ENCODE results near the gene SFXN3. TPM values are rescaled to one million over a fixed set of nuclear protein-coding genes. Genes with fewer than 3 reads are reported as not detected.

The SFXN3 gene
- total and polyA plus RNA-seq, 2 of the 13 experiments (the other 11 are each of a cell fraction or from before 2014, with no cell fraction given), result 16.8 to 71.5 TPM

DNA sequence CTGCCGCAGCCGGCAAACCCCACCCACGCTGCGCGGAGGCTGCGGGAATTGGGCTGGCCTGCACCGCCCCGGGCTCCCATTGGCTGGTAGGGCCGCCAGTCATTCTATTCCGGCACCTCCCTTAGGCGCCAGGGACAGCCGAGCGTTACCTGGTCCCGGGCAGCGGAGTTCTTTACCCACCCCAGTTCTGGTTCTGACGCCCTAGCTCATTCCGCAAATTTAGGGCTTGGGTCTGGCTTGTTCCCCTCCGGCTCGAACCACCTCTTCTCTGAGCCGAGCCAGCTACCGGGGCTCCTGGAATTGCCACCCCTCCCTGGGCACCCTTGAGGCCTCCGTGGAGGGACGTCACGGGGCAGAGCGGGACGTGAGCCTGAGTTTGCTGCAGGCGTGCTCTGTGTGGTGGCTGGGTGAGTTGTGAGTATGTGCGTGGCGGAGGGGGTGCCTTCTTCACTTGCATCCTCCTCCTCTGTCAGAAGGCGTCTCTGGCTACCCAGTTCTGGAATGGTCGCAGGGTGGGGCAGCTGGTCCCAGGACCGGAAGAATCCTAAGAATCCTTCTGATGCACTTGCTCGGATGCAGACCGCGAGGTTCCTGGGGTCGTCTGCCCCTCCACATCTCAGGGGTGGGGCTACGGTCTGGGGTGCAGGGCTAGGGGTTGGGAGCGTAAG lies at the start of gene SFXN3, which contains the start of gene PDZD7 (continued):
- TF ChIP-seq, protein P1, sequence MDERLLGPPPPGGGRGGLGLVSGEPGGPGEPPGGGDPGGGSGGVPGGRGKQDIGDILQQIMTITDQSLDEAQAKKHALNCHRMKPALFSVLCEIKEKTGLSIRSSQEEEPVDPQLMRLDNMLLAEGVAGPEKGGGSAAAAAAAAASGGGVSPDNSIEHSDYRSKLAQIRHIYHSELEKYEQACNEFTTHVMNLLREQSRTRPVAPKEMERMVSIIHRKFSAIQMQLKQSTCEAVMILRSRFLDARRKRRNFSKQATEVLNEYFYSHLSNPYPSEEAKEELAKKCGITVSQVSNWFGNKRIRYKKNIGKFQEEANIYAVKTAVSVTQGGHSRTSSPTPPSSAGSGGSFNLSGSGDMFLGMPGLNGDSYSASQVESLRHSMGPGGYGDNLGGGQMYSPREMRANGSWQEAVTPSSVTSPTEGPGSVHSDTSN (CRISPR knock-in tag; IDR thresholded peaks at IDR 0.05), result peak; percentile 97
- TF ChIP-seq ZNF550 (CRISPR knock-in tag; IDR thresholded peaks at IDR 0.05; ENCODE audit: borderline replicate concordance) (no peak), POLR2A (IDR thresholded peaks at IDR 0.05; ENCODE audit: insufficient read depth in 1 of 2, low read depth in 2 of 2, low read length in 2 of 2) (no peak), ZSCAN21 (CRISPR knock-in tag; IDR thresholded peaks at IDR 0.05; ENCODE audit: borderline replicate concordance) (no peak), ZBTB7A (CRISPR knock-in tag; IDR thresholded peaks at IDR 0.05) (no peak), ARNT2 (CRISPR knock-in tag; IDR thresholded peaks at IDR 0.05; ENCODE audit: low read depth) (no peak), GATAD2A (CRISPR knock-in tag; IDR thresholded peaks at IDR 0.05) (no peak), MYNN (CRISPR knock-in tag; IDR thresholded peaks at IDR 0.05; ENCODE audit: low read depth) (no peak), STAT5B (CRISPR knock-in tag; IDR thresholded peaks at IDR 0.05) (no peak), NFKBIZ (CRISPR knock-in tag; IDR thresholded peaks at IDR 0.05) (no peak), SIX4 (CRISPR knock-in tag; IDR thresholded peaks at IDR 0.05) (no peak), ELF4 (CRISPR knock-in tag; IDR thresholded peaks at IDR 0.05; ENCODE audit: borderline replicate concordance) (no peak), RXRB (CRISPR knock-in tag; IDR thresholded peaks at IDR 0.05; ENCODE audit: borderline replicate concordance) (no peak), ELF1 (CRISPR knock-in tag; IDR thresholded peaks at IDR 0.05) (peak; percentile 31; the same call in 1 of the 2 replicates), HMG20B (CRISPR knock-in tag; conservative IDR thresholded peaks at IDR 0.05) (no peak), SP4 (CRISPR knock-in tag; IDR thresholded peaks at IDR 0.05) (no peak), PHF5A (CRISPR knock-in tag; IDR thresholded peaks at IDR 0.05; ENCODE audit: low read depth, unreplicated experiment) (no peak), ZNF790 (CRISPR knock-in tag; IDR thresholded peaks at IDR 0.05; ENCODE audit: borderline replicate concordance) (no peak), NFKB2 (CRISPR knock-in tag; IDR thresholded peaks at IDR 0.05; ENCODE audit: borderline replicate concordance) (no peak), ZBTB3 (CRISPR knock-in tag; IDR thresholded peaks at IDR 0.05; ENCODE audit: borderline replicate concordance, low read depth) (no peak), HDAC1 (CRISPR knock-in tag; IDR thresholded peaks at IDR 0.05) (no peak), ZMYM3 (CRISPR knock-in tag; IDR thresholded peaks at IDR 0.05) (no peak), ZNF556 (CRISPR knock-in tag; IDR thresholded peaks at IDR 0.05; ENCODE audit: borderline replicate concordance) (0 out of 2 replicates have a peak, but pooled peaks have one; percentile 16), NONO (IDR thresholded peaks at IDR 0.05) (no peak), NONO (CRISPR knock-in tag; conservative IDR thresholded peaks at IDR 0.05) (no peak), NFATC3 (CRISPR knock-in tag; IDR thresholded peaks at IDR 0.05) (no peak)
- TF ChIP-seq, protein P2, sequence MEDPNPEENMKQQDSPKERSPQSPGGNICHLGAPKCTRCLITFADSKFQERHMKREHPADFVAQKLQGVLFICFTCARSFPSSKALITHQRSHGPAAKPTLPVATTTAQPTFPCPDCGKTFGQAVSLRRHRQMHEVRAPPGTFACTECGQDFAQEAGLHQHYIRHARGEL (CRISPR knock-in tag; IDR thresholded peaks at IDR 0.05), result no peak
